GM10266 (cell line): ENCODE data around the gene NFE2L3.

Experiments
- DNase-seq: peaks from one replicate; pipeline ENCODE4 v3.0.0; 2012; ENCODE audit errors: extremely low spot score
- CTCF ChIP-seq: IDR thresholded peaks from 2 replicates; pipeline ENCODE4 v1.5.1; 2012; ENCODE audit warnings: mild to moderate bottlenecking, low read depth; ENCODE audit not compliant: control insufficient read depth, insufficient read depth; ENCODE audit errors: missing control alignments

The NFE2L3 gene

GRCh38 chr7:26200444-26201246 lies 48.6 kb downstream of the NFE2L3 start, which contains the start of gene HNRNPA2B1:
Gene HNRNPA2B1, minus strand, starts transcription at chr7:26200746. Its CDS starts 169 bp downstream, at chr7:26200577.
- TF ChIP-seq CTCF = no peak

GRCh38 chr7:26201247-26202018 lies 49.4 kb downstream of the NFE2L3 start, which contains the start of gene CBX3:
Gene CBX3, plus strand, starts transcription at chr7:26201745. Its CDS starts 1,254 bp downstream, at chr7:26202999.
- TF ChIP-seq CTCF = no peak
- peak; percentile 92 for DNase-seq

More at GRCh38 chr7:26200444-26201246, 48.6 kb downstream of the NFE2L3 start, which contains the start of gene HNRNPA2B1:
- peak; percentile 87 for DNase-seq

- peak; percentile 61 for DNase-seq
- no peak for TF ChIP-seq CTCF
Observed at GRCh38 chr7:26202019-26202990, 50.3 kb downstream of the NFE2L3 start.

- DNase-seq = no peak
- TF ChIP-seq CTCF = no peak
Observed at GRCh38 chr7:26203016-26203415, 51.0 kb downstream of the NFE2L3 start.

GRCh38 chr7:26208040-26208439 lies 56.0 kb downstream of the NFE2L3 start:
- no peak for TF ChIP-seq CTCF

GRCh38 chr7:26212921-26213718 lies 61.1 kb downstream of the NFE2L3 start:
- no peak for TF ChIP-seq CTCF
- no peak for DNase-seq

More at GRCh38 chr7:26208040-26208439, 56.0 kb downstream of the NFE2L3 start:
- no peak for DNase-seq
